Stimulated activated CD8-positive, alpha-beta memory T cell treated with anti-CD3 and anti-CD28 coated beads, Interleukin-15, amount 100 ng/mL, for 48 hours (primary cell): Measurements from ENCODE around the gene IFT57.
"Not testable (repeated sequence)": the region's sequence is repeated elsewhere in the genome, so short reads cannot be mapped to it uniquely, and the experiment has no call there.

Source experiments
- DNase-seq, 2 donors: peaks; one replicate each; pipeline ENCODE4 v3.0.0-alpha.2; 2020; ENCODE audit warnings: low read depth in 2 of 2

The IFT57 gene

DNA sequence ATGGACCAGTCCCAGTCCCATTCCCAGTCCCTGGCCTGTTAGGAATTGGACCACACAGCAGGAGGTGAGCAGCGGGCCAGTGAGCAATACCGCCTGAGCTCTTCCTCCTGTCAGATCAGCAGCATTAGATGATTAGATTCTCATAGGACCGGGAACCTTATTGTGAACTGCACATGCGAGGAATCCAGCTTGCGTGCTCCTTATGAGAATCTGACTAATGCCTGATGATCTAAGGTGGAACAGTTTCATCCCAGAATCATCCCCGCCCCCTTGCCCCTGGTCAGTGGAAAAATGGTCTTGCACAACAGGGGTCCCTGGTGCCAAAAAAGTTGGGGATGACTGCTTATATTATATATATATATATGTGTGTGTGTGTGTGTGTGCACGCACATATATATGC lies 63.1 kb downstream of the IFT57 start:
- no peak for DNase-seq

DNA sequence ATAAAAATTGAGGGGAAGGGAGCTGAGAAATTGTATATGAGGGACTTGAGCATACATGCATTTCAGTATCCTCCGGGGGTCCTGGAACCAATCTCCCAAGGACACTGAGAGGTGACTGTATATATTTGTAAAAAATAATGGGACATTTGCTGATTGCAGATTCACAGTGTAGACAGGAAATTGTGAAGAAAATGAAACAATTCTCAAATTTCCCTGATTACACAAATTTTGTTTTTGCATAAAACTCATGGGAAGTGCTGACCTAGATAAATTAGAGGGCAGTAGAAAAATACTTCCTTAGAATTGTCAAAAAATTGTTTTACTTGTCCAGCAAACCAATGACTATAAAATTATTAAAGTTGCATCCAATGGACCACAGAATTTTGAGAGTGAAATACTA lies 64.0 kb downstream of the IFT57 start:
- DNase-seq: no peak

DNA sequence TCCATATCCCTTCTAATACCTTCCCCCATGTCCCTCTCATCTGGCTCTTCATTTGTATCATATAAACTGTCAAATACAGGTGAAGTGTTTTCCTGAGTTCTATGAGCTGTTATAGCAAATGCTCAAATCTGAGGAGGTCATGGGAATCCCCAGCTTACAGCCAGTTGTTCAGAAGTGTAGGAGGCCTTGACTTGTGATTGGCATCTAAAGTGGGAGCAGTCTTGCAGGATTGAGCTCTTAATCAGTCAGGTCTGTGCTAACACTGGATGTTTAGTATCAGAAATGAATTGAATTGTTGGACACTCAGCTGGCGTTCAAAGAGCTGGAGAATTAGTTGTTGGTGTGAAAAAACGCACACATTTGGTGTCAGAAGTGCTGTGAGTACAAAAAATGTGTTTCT lies 65.0 kb downstream of the IFT57 start:
- no peak for DNase-seq

DNA sequence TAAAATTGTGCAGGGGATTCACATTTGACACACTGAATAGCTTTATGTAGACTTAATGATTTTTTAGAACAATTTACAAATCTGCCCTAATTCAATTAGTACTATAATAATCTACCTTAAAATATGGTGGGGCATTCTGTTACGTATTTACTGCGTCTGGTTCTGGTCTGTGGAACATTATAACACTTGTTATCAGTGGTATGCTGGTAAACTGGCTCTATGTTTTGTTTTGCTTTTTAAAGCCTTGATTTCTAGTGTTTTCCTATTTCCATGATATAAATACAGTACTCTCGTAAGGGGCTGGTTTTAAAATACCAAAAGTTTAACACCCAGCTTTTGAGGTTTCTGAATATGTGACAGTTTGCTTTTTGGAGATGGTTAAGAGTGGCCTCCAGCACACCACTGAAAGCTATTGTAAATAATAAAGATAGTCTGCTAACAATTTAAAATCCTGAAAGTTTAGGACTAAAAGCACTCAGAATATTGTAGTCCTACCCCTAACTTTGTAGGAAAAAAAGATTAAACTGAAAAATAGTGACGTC lies 65.8 kb downstream of the IFT57 start:
- DNase-seq: no peak

DNA sequence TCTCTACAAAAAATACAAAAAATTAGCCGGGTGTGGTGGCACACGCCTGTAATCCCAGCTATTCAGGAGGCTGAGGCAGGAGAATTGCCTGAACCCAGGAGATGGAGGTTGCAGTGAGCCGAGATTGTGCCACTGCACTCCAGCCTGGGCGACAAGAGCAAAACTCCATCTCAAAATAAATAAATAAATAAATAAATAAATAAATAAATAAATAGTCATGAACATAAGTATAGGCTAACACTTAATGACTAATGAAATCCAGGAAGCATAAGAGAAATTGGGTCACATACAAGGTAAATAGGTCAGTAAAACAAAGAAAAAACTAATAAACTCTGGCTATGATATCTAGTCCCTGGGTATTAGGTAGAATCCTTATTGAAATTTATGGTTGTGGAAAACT lies 66.6 kb downstream of the IFT57 start:
- not testable (repeated sequence) for DNase-seq

DNA sequence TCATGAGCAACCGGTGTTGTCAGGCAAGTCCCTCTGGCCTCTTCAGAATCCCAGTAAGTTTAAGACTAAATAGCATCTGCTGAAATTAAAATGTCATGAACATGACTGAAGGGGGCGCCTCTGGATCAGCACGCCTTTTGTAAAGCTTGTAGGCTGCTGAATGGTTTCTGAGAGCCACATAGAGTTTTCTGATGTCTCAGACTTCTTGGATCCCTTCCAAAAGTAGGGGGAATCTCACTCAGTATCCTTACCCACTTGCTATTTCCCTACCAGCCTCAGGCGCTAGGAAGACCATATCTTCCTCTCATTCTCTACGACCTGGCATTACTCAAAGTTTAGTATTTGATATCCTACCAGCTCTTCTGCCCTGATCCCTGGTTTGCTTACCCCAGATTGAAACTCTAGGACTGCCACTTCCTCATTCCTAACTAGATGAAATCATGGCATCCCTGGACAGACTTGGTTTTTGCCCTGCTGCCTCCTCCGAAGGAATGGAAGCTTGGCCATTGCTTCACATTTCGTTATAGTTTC lies 68.7 kb downstream of the IFT57 start:
- peak; percentile 9 to 12 for DNase-seq

DNA sequence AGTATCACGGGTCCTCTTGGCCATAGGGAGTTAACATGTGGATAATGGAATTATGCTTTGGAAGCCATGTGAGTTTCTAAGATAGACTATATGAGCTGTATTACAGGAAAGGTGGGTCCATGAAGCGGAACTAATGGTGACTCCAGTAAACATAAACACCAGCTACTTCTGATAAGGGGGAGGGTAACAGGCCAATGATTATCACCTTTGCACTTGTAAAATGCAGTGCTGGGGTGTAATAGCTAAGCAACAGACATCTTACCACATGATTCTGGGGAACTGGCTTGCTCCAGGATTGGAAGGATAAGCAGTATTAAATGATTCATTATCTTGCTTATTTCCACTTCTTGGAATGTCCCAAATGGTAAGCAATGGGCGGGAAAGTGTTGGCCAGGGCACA lies 70.0 kb downstream of the IFT57 start:
- DNase-seq: no peak

DNA sequence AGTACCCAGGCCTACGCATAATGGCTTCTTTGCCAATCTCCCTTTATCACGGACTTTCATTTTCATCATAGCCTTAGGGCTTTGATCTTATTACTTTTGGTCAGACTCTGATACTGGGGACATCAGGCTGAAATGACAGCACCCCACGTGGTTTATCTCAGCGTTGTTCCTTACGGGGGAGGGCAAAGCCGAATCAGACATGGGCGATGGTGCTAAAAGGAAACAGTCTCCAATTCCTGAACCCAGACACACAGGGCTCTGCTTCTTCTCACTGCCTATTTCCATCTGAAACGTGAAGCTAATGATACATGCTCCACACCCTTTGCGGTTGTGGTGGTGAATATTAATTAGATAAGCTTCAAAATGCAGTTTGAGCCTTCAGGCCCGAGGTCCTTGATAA lies 72.0 kb downstream of the IFT57 start:
- DNase-seq: no peak

DNA sequence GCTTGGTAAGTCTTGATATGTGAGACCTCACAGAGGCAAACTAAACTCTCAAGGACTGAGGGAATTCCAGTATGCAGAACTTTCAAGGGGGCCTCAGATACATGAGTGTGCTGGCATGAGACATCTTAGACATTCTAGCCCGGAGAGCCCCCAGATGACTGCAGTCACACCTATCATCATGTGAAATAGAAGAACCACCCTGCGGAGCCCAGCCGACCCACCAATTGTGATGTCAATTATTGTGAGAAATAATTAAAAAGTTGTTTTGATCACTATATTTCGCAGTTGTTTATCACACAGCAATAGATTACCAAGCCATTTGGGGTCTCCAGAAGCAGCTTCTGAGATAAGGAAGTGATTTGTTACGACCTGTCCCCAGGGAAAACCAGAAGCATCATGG lies 76.1 kb downstream of the IFT57 start:
- DNase-seq: no peak

DNA sequence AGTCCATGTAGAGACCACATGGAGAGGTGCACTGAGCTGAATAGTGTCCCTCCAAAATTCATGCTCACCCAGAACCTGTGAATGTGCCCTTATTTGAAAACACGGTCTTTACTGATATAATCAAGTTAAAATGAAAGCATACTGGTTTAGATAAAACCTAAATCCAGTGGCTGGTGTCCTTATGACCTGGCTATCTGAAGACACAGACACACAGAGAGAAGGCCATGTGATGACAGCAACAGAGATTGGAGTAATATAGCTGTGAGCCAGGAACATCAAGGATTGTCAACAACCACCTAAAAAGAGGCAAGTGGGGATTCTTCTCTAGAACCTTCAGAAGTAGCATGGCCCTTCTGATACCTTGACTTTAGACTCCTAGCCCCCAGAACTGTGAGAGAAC lies 76.6 kb downstream of the IFT57 start:
- DNase-seq: no peak

DNA sequence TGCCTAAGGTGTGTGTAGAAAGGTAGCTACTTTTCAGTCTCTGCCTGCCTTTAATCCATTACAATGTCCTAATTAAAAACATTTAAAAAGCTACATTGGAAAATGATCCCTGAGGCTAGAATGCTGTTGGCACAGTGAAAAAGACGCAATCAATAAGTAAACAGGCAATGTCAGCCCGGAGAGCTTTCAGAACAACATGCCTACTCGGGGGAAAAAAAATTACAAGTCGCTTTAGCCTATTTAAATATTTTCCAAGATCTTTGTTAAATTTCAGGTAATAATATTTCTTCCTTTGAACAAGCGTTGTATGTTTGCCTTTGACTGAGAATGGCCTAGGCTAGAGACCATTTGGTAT lies 84.8 kb downstream of the IFT57 start:
- DNase-seq: no peak

DNA sequence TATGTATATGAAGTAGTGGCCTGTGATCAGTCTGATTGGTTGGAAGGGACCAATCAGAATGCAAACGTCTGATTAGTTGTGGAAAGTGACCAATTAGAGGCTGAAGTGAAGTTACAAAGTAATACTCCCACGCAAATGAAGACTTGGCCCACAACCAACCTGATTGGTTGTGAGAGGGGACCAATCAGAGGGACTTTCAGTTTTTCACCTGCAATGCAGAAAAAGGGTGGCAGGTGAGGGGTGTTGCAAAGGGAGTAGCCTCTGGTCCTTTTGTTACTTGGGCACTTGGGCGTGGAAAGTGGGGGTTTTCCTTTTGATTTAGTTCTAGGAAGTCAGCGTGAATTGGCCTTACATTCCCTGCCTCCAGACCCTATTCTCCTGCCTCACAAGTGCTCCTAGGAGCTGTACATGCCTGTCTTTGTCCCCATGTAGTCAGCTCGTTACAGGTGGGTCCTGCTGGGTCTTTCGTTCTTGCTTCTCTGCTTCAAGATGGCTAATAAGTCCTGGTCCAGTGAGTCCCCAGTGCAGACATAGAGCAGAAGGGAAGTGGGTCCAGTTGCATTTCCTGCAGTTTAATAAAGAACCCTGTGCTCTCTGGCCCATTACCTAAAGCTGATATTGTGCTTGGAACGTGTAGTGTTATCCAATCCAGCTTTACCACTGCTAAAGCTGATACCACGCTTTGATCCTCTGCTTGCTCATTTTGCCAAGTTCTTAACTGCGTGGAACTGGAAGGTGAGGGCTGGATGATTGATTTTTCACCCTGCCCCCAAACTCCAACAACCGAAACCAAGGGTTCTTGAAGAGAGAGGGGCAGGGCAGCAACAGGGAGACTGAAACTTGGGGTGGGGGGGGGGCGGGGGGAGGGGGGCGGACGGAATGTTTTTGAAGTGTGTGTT lies 85.4 kb downstream of the IFT57 start:
- DNase-seq: no peak

DNA sequence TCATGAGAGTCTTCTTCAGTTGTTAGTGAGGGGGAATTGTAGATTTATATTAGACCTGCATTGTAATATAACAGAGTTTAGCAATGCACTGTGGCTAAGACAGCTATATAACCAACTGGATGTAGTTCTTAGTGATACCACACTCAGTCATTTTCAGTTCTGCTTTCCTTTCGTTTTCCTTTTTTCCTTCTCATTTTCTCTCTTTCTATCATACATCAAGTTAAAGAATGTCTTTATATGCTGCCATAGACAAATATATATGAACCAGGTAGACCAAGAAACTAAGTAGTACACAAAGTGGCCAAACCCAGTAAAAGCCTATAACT lies 87.7 kb downstream of the IFT57 start:
- DNase-seq: no peak

DNA sequence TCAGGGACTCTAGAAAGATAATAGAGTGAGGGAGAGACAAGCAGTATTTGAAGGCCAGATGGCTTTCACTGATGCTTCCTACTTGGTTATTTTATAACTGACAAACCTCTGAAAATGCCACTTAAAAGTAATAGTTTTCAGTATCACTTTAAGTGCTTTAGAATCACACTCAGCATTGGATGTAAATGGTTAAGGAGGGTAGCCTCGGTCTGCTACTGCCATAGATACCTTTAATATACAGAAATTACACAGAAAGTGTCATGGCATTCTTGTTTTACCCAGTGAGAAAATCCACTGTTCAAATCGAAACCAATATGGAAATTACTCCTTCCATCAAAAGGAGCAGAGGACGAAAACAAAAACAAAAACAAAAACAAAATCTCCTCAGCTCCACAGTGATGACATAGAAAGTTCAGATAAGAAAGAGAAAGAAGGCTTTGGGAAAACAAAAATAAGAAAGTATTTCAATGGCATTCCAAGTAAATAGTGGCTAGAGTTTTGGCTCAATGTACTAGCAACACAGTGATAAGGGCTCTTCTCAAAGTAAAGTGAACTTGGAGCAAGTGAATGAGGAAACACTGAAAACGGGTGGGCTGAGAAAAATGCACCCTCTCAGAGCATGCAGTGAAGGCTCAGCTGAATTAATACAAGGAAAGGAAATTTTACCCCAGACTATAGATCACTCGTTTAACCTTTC lies 88.2 kb downstream of the IFT57 start:
- no peak for DNase-seq

DNA sequence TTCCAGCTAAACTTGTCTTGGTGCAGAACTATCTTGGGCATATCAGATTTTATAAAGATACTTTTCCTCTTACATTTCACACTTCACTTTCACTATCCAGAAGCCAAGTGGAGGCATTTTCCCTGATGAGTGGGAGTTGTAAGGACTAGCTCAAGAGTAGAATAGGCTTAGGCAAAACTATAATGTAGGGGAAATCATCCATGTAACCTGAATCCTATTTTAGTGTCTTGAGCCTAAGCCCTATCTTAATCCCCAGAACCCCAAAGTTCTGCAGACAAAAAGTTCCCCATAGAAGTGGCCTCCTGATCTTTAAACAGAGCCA lies 89.2 kb downstream of the IFT57 start:
- no peak for DNase-seq

DNA sequence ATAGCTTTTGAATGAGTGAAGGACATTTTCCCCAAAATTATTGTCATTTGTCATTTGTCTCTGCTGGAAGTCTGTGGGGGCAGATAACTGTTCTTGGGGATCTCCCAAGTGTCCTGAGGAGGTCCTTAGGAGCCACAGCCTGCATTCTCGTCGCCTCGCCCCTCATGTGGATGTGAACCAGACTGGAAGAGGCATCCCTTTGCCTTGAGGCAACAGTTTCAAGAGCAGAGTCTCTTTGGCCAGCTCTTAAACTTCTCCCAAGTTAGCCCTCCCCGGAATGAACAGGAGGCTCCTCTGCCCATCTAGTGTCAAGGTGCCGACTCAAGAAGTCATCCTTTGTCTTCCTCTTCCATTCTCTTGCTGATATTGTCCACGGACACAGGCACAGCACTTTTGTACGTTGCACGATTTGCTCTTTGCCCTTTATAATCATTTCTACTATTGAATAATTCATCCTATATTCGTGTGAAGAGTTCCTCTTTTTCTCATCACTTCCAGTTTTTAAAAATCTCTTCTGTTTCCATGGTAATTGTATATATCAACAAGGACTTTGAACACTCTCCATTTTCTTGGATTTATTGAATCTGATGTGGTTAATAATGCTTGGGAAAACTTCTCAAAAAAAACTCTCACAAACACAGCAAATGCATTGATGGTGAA lies 90.6 kb downstream of the IFT57 start:
- DNase-seq: no peak

DNA sequence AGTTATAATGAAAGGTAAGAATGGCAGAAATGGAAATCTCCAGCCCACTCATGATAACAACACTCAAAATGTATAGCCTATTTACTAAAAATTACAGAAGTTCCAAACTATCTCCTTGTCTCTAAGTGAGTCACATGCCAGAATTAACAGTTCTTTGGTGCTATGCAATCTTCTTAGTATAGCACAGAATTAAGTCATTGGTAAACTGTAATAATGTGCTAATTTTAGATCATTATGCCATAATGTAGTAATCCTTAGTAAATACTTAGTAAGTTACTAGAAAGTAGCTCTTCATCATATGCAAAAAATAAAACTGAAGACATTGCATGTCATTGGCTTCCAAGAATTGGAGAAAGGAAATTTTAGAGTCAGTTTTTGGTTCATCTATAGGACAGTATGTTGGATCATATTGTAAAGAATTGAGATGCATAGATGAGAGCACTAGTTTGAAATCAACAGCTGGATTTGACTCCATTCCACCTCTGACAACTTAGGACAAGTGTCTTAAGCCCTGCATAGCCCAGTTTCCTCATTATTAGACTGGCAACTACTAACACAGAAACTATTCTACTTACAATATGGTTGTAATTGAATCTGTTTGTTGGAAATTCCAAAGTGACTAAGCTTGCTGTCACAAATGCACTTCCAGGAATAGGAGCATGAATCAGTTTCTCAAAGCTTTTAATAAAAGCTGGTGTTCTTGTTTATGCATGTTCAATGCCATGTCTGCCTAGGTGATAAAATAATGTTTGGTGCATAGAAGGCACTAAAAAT lies 91.3 kb downstream of the IFT57 start:
- DNase-seq: no peak

DNA sequence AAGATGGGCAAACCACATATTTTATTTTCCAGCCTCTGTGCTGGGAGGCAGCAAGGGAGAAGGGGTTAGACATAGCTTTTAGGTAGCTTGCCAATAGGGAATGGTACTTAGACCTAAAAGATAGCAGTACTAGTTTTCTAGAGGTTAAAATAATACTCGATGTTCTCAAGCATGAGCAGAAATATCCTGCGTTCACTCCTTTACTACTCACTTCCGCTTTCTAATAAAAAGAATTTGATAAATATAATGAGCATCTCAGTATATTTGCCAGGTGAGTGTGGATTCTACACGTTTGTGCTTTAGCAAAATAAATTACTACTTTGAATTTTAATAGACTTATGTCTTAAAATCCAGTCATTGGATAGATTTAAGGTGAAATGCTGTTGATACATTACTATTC lies 92.0 kb downstream of the IFT57 start:
- DNase-seq: no peak

DNA sequence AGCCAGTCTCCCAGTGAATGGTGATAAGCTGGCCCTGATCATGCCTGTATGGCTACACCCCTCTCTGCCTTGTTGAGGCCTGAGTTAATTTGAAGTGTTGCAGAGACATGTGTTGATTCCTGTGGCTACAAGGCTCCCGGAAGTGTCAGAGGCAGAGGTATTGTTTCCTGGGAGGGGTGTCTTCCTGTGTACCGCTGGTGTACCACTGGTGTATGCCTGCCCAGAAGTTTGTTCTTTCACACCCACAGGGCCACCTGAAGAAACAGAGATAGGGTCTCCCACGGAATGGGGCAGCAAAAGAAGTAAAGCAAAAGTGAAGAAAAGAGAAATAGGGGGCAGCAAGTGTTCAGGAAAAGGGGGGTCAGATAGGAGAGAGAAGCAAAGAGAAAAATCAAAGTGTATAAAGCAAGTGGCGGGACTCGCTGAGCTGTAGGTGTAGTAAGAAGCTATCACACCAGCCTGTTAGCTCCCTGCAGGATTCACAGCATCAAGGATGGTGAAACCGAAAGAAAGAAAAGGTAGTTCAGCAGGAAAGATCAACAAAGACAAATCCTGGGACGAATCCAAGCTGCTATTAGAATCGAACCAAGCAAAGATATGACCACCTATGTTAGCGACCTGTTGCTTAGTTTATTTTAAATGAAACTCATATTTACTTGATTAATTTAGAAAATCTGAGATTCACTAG lies 94.8 kb downstream of the IFT57 start:
- peak; percentile 44 to 45 for DNase-seq

DNA sequence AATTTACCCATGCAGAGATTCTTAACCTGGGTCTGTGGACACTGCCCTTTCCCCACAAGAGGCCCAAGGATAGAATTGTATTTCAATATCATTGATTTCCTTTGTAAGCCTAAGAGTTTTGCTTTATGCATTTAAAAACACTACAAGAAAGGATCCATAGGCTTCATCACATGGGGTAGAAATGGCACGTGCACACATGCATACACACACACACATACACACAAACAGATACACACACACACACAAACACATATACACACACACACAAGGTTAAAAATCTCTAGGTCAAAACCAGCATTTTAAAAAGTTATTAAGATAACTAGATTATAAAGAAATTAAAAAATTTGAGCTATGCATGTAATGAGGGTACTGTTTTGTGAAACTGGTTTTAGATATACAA lies 95.9 kb downstream of the IFT57 start:
- DNase-seq: no peak

DNA sequence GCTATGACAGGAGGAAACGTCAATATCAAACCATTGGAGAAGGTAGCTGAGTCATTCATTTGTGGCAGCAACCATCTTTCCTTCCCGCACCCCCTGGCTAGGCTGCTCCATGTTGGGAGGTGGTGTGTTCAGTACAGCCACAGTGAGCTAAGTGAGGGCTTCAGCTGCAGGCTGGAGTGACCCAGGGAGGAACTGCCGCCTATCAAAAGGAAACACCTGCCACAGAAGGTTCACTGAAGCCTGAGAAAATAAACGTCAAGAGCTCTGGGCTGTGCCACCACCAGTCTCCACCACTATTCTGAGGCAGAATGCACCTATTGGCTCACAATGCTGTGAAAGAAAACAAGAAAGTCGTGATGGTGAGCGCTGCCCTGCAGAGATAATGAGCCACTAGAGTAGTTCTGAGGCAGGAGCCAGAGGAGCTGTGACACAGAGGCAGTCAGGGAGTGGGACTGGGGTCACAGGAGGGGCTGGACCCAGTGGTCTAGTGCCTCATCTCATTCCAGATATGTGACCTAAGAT lies 96.6 kb downstream of the IFT57 start:
- DNase-seq: peak; percentile 21 to 33
